ENCODE measurements around the gene RPRD1B. TPM values are rescaled to one million over a fixed set of nuclear protein-coding genes. Genes with fewer than 3 reads are reported as not detected.

The RPRD1B gene
- total RNA-seq, 1 donor from 2014 or later: 30.5 TPM

- no peak for DNase-seq (ENCODE audit: low spot score)
These were observed 2.8 kb downstream of the RPRD1B start for GRCh38 chr20:38036366-38036765.

DNA sequence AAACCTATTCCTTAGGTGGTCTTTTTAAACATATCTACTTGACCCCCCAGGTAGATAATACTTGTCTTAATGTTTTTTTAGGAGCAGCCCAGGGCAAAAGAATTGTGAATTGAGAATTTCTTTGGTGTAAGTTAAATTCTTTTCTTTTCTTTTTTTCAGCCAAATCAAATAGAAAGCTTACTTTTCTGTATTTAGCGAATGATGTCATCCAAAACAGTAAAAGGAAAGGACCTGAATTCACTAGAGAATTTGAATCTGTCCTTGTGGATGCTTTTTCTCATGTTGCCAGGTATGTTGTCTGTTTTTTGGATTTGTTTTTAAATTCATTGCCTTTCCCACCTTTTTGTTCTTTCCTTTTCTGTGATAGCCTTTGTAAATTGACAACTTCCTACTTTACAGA is 6.7 kb downstream of the RPRD1B start:
- DNase-seq (ENCODE audit: low spot score): no peak

GRCh38 chr20:38043512-38044300 is 10.2 kb downstream of the RPRD1B start:
- no peak for DNase-seq (ENCODE audit: low spot score)

DNA sequence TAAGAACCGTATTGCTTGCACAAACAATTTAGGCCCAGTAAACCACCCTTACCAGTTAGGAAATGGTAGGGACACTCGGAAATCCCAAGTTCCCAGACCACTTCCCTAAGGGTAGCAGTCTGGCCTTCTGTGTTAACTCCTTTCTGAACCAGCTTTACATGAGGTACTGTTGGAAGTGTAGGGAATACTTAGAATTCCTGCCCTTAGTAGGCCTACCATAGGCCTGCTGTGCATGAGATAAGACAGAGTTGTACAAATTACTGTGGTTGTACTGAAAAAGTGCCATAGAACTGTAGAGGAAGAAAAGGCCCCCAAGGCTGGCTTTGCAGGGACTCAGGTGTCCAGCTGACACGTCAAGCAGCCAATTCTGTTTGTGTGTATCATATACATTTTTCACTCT is 11.1 kb downstream of the RPRD1B start:
- DNase-seq (ENCODE audit: low spot score): no peak

DNA sequence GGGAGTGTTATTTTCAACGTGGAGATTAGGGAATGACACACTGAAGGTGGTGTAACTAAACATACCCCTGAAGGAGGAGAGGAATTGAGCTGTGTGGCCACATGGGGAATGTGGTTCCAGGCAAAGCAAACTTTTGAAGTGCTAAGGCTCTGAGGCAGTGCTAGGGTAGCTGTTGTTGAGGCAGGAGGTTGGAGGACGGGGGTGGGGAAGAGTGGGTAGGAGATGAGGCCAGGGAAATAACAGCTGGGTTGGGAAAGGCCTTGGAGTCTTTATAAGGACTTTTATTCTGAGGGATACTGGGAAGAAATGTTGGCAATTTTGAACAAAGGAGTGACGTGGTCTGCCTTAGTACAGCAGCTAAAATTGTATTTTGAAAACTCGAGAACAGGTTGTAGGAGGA is 13.0 kb downstream of the RPRD1B start:
- DNase-seq (ENCODE audit: low spot score): no peak

DNA sequence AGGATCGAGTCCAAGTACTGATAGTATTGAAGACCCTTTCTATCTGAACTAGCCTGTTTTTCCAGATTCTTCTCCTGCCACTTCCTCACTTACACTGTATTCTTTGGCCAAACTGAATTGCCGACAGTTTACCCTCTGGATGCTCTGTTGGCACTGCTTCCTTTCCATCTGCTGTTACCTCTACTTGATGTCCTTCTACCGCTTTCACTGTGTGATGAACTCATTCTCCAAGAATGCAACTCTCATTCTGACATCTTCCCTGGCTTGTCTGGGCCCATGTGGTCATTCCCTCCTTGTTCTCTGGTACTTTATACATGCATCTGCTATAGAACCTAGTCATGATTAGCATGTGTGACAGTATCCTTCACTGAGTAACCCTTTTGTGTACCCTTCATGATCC is 16.3 kb downstream of the RPRD1B start:
- DNase-seq (ENCODE audit: low spot score): no peak

GRCh38 chr20:38050686-38051085 is 17.1 kb downstream of the RPRD1B start:
- no peak for DNase-seq (ENCODE audit: low spot score)

GRCh38 chr20:38052870-38053269 is 19.3 kb downstream of the RPRD1B start:
- DNase-seq (ENCODE audit: low spot score): no peak

GRCh38 chr20:38054647-38055046 is 21.1 kb downstream of the RPRD1B start:
- no peak for DNase-seq (ENCODE audit: low spot score)

GRCh38 chr20:38055294-38055693 is 21.7 kb downstream of the RPRD1B start:
- DNase-seq (ENCODE audit: low spot score): no peak

GRCh38 chr20:38055848-38056247 is 22.3 kb downstream of the RPRD1B start:
- DNase-seq (ENCODE audit: low spot score): no peak

DNA sequence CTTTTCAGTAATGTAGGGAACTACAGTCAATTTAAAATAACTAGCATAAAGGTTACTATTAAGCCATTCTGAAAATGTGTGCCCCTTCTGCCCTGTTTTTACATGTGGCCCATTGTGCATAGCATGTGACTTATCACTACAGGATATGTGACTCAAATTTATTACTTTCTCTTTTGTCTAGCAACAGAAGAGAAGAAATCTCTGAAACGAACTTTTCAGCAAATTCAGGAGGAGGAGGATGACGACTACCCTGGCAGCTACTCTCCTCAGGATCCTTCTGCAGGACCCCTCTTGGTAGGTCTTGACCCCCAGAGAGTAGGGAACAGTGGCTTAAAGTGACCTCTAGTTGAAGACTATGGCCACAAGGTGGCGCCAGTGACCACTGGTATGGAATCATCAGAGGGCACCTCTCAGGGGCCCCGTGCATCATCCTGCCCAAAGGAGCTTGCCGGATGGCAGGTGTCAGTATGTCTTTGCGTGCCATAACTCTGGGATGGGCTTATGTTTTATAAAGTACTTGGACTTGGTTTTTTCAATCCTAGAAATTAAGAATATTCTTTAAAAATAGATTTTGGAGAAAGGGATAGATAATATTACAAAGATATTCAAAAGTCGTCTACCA is 23.9 kb downstream of the RPRD1B start:
- DNase-seq (ENCODE audit: low spot score): peak; percentile 82

- DNase-seq (ENCODE audit: low spot score): no peak
These were observed 26.3 kb downstream of the RPRD1B start for GRCh38 chr20:38059832-38060231.

- no peak for DNase-seq (ENCODE audit: low spot score)
These were observed 27.0 kb downstream of the RPRD1B start for GRCh38 chr20:38060536-38060935.

GRCh38 chr20:38061109-38061508 is 27.6 kb downstream of the RPRD1B start:
- no peak for DNase-seq (ENCODE audit: low spot score)

- no peak for DNase-seq (ENCODE audit: low spot score)
These were observed 29.3 kb downstream of the RPRD1B start for GRCh38 chr20:38062890-38063289.

- no peak for DNase-seq (ENCODE audit: low spot score)
These were observed 30.5 kb downstream of the RPRD1B start for GRCh38 chr20:38063911-38064530.

- DNase-seq (ENCODE audit: low spot score): no peak
These were observed 32.3 kb downstream of the RPRD1B start for GRCh38 chr20:38065764-38066375.

- DNase-seq (ENCODE audit: low spot score): no peak
These were observed 33.6 kb downstream of the RPRD1B start for GRCh38 chr20:38066969-38067716.

- DNase-seq (ENCODE audit: low spot score): no peak
These were observed 34.3 kb downstream of the RPRD1B start for GRCh38 chr20:38067717-38068365.

- DNase-seq (ENCODE audit: low spot score): no peak
These were observed 39.4 kb downstream of the RPRD1B start for GRCh38 chr20:38072898-38073297.

Data from mucosa of gallbladder (tissue), 1 donor.